Loucy (cell line): ENCODE data around the gene KRT3.

Experiments
- EZH2phosphoT487 ChIP-seq: fragments of 200-600 bp; IDR thresholded peaks from 2 replicates; pipeline ENCODE4 v1.6.1; 2018; ENCODE audit warnings: antibody characterized with exemption, mild to moderate bottlenecking, moderate library complexity, borderline replicate concordance
- TF ChIP-seq, protein P1 (sequence below): fragments of 200-600 bp; sonication (generic); conservative IDR thresholded peaks from 2 replicates; pipeline ENCODE4 v1.5.1; 2014; ENCODE audit warnings: mild to moderate bottlenecking, antibody characterized with exemption, low read length

DNA sequence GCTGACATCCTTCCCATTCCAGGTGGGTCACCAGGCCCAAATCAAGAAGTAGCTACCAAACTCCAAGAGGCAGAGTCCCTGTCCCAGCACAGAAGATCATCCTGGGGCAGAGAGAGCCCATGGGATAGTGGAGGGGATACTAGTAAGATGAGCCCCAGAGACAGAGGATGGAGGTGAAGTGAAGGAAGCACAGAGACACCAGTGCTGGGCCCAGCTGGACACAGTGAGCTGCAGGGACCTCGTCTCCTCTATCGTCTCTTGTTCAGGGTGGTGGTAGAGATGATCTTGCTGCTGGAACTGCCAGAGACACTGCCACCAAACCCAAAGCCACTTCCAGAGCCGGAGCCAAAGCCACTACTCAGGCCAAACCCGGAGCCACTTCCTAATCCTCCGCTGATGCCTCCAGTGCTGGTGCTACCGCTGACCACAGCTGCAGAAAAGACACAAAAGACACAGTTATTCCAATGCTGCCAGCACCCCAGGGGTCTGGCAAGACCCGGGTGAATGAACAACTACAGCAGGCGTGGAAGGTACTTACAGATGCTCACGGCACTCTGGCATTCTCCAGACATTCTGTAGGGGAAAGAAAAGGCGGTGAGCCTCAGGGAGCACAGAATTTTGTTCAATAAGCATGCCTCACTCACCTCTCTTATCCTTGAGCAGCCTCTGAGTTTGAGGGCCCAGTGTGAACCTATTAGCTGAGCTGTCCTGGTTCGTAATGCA lies 11.1 kb upstream of the KRT3 start:
- TF ChIP-seq, protein P1, sequence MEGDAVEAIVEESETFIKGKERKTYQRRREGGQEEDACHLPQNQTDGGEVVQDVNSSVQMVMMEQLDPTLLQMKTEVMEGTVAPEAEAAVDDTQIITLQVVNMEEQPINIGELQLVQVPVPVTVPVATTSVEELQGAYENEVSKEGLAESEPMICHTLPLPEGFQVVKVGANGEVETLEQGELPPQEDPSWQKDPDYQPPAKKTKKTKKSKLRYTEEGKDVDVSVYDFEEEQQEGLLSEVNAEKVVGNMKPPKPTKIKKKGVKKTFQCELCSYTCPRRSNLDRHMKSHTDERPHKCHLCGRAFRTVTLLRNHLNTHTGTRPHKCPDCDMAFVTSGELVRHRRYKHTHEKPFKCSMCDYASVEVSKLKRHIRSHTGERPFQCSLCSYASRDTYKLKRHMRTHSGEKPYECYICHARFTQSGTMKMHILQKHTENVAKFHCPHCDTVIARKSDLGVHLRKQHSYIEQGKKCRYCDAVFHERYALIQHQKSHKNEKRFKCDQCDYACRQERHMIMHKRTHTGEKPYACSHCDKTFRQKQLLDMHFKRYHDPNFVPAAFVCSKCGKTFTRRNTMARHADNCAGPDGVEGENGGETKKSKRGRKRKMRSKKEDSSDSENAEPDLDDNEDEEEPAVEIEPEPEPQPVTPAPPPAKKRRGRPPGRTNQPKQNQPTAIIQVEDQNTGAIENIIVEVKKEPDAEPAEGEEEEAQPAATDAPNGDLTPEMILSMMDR, result no peak
- no peak for TF ChIP-seq EZH2phosphoT487
